CD4-positive, alpha-beta T cell (primary cell): ENCODE data around the gene C2orf74. TPM values are rescaled to one million over a fixed set of nuclear protein-coding genes. Genes with fewer than 3 reads are reported as not detected.

Experiments
- ATAC-seq: fragments of 200-7000 bp; cut with Tn5 transposase; one replicate; pipeline ENCODE4 v1.10.0; 2022; ENCODE audit warnings: mild to moderate bottlenecking; ENCODE audit not compliant: poor library complexity
- CTCF ChIA-PET: fragments of 350-600 bp; sonication (Branson Sonifier 250); formaldehyde crosslinking; loops from one replicate; lab custom pipeline; 2021; ENCODE audit warnings: antibody characterized with exemption, inconsistent platforms; lab: Charles Lee
- POLR2A ChIA-PET: fragments of 350-600 bp; sonication (Branson Sonifier 250); formaldehyde crosslinking; loops from one replicate; lab custom pipeline; 2021; ENCODE audit warnings: antibody characterized with exemption, inconsistent platforms; lab: Charles Lee
- DNase-seq, 14 experiments: peaks; one replicate each; pipeline ENCODE4 v3.0.0-alpha.2; 2013 to 2020; ENCODE audit warnings: mixed read lengths in 2 of 14
- H3K27ac ChIP-seq, 2 donors: one replicate each; pipeline versions ENCODE4 v1.5.1 to v1.7.0; 2013; ENCODE audit warnings: low read length in 2 of 2, low read depth in 1 of 2, mild to moderate bottlenecking in 1 of 2
- H3K27me3 ChIP-seq, 2 experiments: 1 replicate in 1 of 2; 2 replicates in 1 of 2; pipeline versions ENCODE4 v1.6.1 to v1.7.0; 2013; ENCODE audit warnings: low read length in 2 of 2, control low read depth in 1 of 2, mild to moderate bottlenecking in 1 of 2, moderate library complexity in 1 of 2; ENCODE audit not compliant: insufficient read depth in 2 of 2, control insufficient read depth in 1 of 2
- H3K36me3 ChIP-seq: one replicate; pipeline ENCODE4 v1.6.1; 2013; ENCODE audit warnings: low read length, control low read depth; ENCODE audit not compliant: insufficient read depth
- H3K4me1 ChIP-seq: one replicate; pipeline ENCODE4 v1.6.1; 2013; ENCODE audit warnings: low read length, control low read depth; ENCODE audit not compliant: insufficient read depth
- H3K4me3 ChIP-seq: one replicate; pipeline ENCODE4 v1.5.1; 2013; ENCODE audit warnings: mild to moderate bottlenecking, low read length, moderate library complexity
- H3K9me3 ChIP-seq, 2 experiments: 1 replicate in 1 of 2; 2 replicates in 1 of 2; pipeline versions ENCODE4 v1.6.1 to v1.7.0; 2013; ENCODE audit warnings: low read length in 2 of 2, mild to moderate bottlenecking in 2 of 2, control low read depth in 1 of 2, moderate library complexity in 1 of 2; ENCODE audit not compliant: control insufficient read depth in 1 of 2, insufficient read depth in 1 of 2
- H3K27ac Mint-ChIP-seq: one replicate; pipeline ENCODE4 v1.8.0; 2020; ENCODE audit warnings: mixed read lengths
- H3K27me3 Mint-ChIP-seq: one replicate; pipeline ENCODE4 v1.8.0; 2021; ENCODE audit warnings: mixed read lengths
- H3K36me3 Mint-ChIP-seq: one replicate; pipeline ENCODE4 v1.8.0; 2021; ENCODE audit warnings: low read depth, mixed read lengths
- H3K4me1 Mint-ChIP-seq: one replicate; pipeline ENCODE4 v1.8.0; 2021; ENCODE audit warnings: low read depth, mixed read lengths
- H3K4me3 Mint-ChIP-seq: one replicate; pipeline ENCODE4 v1.8.0; 2020; ENCODE audit warnings: mild to moderate bottlenecking, mixed read lengths
- H3K9me3 Mint-ChIP-seq: one replicate; pipeline ENCODE4 v1.8.0; 2020; ENCODE audit warnings: mixed read lengths
- CTCF ChIP-seq: fragments of 200-600 bp; IDR thresholded peaks from one replicate; pipeline ENCODE4 v1.8.0; 2022; ENCODE audit warnings: antibody characterized with exemption, mild to moderate bottlenecking
- intact Hi-C, 2 experiments: fragments of 100-400 bp; cut with DNase I in 1 of 2; cut with micrococcal nuclease in 1 of 2; formaldehyde crosslinking; loops; one replicate each; pipeline versions ENCODE4 v1.15.1 to v1.9.0; 2023 to 2025; cut with DNase I, micrococcal nuclease
- total RNA-seq, 174 experiments: library from RNA in 2 of 174; stranded (reverse) in 2 of 174; gene quantifications; one replicate each; pipeline ENCODE4 v1.2.3 and lab custom pipeline; 2021 to 2026

Gene C2orf74
- total RNA-seq, 2 experiments from 2014 or later: 1.7 to 2.0 TPM

- Histone ChIP-seq H3K36me3 (peaks cover 29% of the 10 kb centered on the region), H3K4me3 (peak overlapping the region; percentile 88), H3K9me3 (no peaks in the 10 kb centered on the region), H3K4me1 (peaks cover 62% of the 10 kb centered on the region), H3K27ac (peak overlapping the region; percentile 90 to 91), H3K27me3 (no peaks in the 10 kb centered on the region)
- Mint-ChIP-seq H3K27ac (peak overlapping the region; percentile 86), H3K4me1 (peaks cover 56% of the 10 kb centered on the region), H3K4me3 (peak overlapping the region; percentile 92), H3K9me3 (no peaks in the 10 kb centered on the region), H3K27me3 (no peaks in the 10 kb centered on the region), H3K36me3 (peaks cover 54% of the 10 kb centered on the region)
- POLR2A ChIA-PET: interaction anchor here (0.6 to 5.2 kb wide), 19 partner anchors 10 to 422 kb away, joined by 3 to 69 read pairs (median 7); partner anchors contain the start of genes PAPOLG, PEX13, PUS10 and REL
- peak; percentile 17 to 65 (median 34) for DNase-seq
- CTCF ChIA-PET: interaction anchor here (0.8 to 1.7 kb wide), 3 partner anchors 13 to 115 kb away, joined by 3 to 4 read pairs (median 3); no protein-coding TSS in a partner anchor
- TF ChIP-seq CTCF: no peak
- ATAC-seq: peak; percentile 21
- intact Hi-C loops: loop anchor here (2.0 to 10.0 kb wide), 10 partner anchors 33 to 587 kb away; partner anchors contain the start of genes PAPOLG (in 2 of the 2), SANBR (in 2 of the 2), PUS10 (in 1 of the 2) and REL (in 1 of the 2)
These were observed 15.9 kb downstream of the C2orf74 start for GRCh38 chr2:61177727-61178549.

- Histone ChIP-seq H3K4me3 (peak overlapping the region; percentile 88), H3K4me1 (peaks cover 62% of the 10 kb centered on the region), H3K36me3 (peaks cover 39% of the 10 kb centered on the region), H3K27ac (peak overlapping the region; percentile 90 to 91), H3K9me3 (no peaks in the 10 kb centered on the region), H3K27me3 (no peaks in the 10 kb centered on the region)
- Mint-ChIP-seq H3K27ac (peak overlapping the region; percentile 86), H3K9me3 (no peaks in the 10 kb centered on the region), H3K4me3 (peak overlapping the region; percentile 92), H3K27me3 (no peaks in the 10 kb centered on the region), H3K36me3 (peaks cover 63% of the 10 kb centered on the region), H3K4me1 (peaks cover 66% of the 10 kb centered on the region)
- DNase-seq (peak in 4 of 14 experiments; percentile 8 to 50 (median 26)), ATAC-seq (no peak)
- intact Hi-C loops: loop anchor here (2.0 to 10.0 kb wide), 8 partner anchors 112 to 586 kb away; partner anchors contain the start of genes SANBR (in 2 of the 2), PAPOLG (in 1 of the 2), PUS10 (in 1 of the 2) and REL (in 1 of the 2)
- no peak for TF ChIP-seq CTCF
- POLR2A ChIA-PET: interaction anchor here (0.6 to 5.2 kb wide), 11 partner anchors 10 to 423 kb away, joined by 3 to 69 read pairs (median 8); partner anchors contain the start of genes PAPOLG, PEX13, PUS10 and REL
- CTCF ChIA-PET: interaction anchor here (1.1 to 1.7 kb wide), 3 partner anchors 13 to 34 kb away, joined by 3 to 4 read pairs (median 3); no protein-coding TSS in a partner anchor
These were observed 16.9 kb downstream of the C2orf74 start for GRCh38 chr2:61178603-61179545.
